Measurements from ENCODE around the gene MAP3K8.

MAP3K8 gene

GRCh38 chr10:30447125-30447799 lies 13.3 kb downstream of the MAP3K8 start:
- TF ChIP-seq GATA1 (IDR thresholded peaks at IDR 0.05; ENCODE audit: low read depth, low read length) (no peak), POLR2A (IDR thresholded peaks at IDR 0.05; ENCODE audit: low read length) (no peak)

GRCh38 chr10:30448092-30448491 lies 14.1 kb downstream of the MAP3K8 start:
- TF ChIP-seq GATA1 (IDR thresholded peaks at IDR 0.05; ENCODE audit: low read depth, low read length): no peak
- no peak for TF ChIP-seq POLR2A (IDR thresholded peaks at IDR 0.05; ENCODE audit: low read length)
- no peak for DNase-seq

More at GRCh38 chr10:30447125-30447799, 13.3 kb downstream of the MAP3K8 start:
- DNase-seq: no peak

- DNase-seq: no peak
- TF ChIP-seq POLR2A (IDR thresholded peaks at IDR 0.05; ENCODE audit: low read length): no peak
- TF ChIP-seq GATA1 (IDR thresholded peaks at IDR 0.05; ENCODE audit: low read depth, low read length): no peak
Observed at GRCh38 chr10:30453764-30454527, 20.0 kb downstream of the MAP3K8 start.

- no peak for DNase-seq
- TF ChIP-seq GATA1 (IDR thresholded peaks at IDR 0.05; ENCODE audit: low read depth, low read length) (no peak), POLR2A (IDR thresholded peaks at IDR 0.05; ENCODE audit: low read length) (no peak)
Observed at GRCh38 chr10:30454744-30455510, 20.9 kb downstream of the MAP3K8 start.

GRCh38 chr10:30455816-30456215 lies 21.8 kb downstream of the MAP3K8 start:
- TF ChIP-seq GATA1 (IDR thresholded peaks at IDR 0.05; ENCODE audit: low read depth, low read length) (no peak), POLR2A (IDR thresholded peaks at IDR 0.05; ENCODE audit: low read length) (no peak)
- DNase-seq: no peak

GRCh38 chr10:30456266-30456665 lies 22.3 kb downstream of the MAP3K8 start:
- TF ChIP-seq POLR2A (IDR thresholded peaks at IDR 0.05; ENCODE audit: low read length): no peak
- no peak for TF ChIP-seq GATA1 (IDR thresholded peaks at IDR 0.05; ENCODE audit: low read depth, low read length)
- no peak for DNase-seq

- no peak for DNase-seq
- no peak for TF ChIP-seq GATA1 (IDR thresholded peaks at IDR 0.05; ENCODE audit: low read depth, low read length)
- TF ChIP-seq POLR2A (IDR thresholded peaks at IDR 0.05; ENCODE audit: low read length): no peak
Observed at GRCh38 chr10:30459283-30459682, 25.3 kb downstream of the MAP3K8 start.

- no peak for DNase-seq
- TF ChIP-seq POLR2A (IDR thresholded peaks at IDR 0.05; ENCODE audit: low read length) (no peak), GATA1 (IDR thresholded peaks at IDR 0.05; ENCODE audit: low read depth, low read length) (no peak)
Observed at GRCh38 chr10:30460121-30460520, 26.1 kb downstream of the MAP3K8 start.

GRCh38 chr10:30462513-30462912 lies 28.5 kb downstream of the MAP3K8 start:
- no peak for DNase-seq
- no peak for TF ChIP-seq POLR2A (IDR thresholded peaks at IDR 0.05; ENCODE audit: low read length)
- no peak for TF ChIP-seq GATA1 (IDR thresholded peaks at IDR 0.05; ENCODE audit: low read depth, low read length)

GRCh38 chr10:30463944-30464451 lies 30.0 kb downstream of the MAP3K8 start:
- no peak for DNase-seq
- no peak for TF ChIP-seq GATA1 (IDR thresholded peaks at IDR 0.05; ENCODE audit: low read depth, low read length)
- no peak for TF ChIP-seq POLR2A (IDR thresholded peaks at IDR 0.05; ENCODE audit: low read length)

GRCh38 chr10:30464675-30465074 lies 30.7 kb downstream of the MAP3K8 start:
- TF ChIP-seq GATA1 (IDR thresholded peaks at IDR 0.05; ENCODE audit: low read depth, low read length) (no peak), POLR2A (IDR thresholded peaks at IDR 0.05; ENCODE audit: low read length) (no peak)
- no peak for DNase-seq

- DNase-seq: no peak
- TF ChIP-seq POLR2A (IDR thresholded peaks at IDR 0.05; ENCODE audit: low read length) (no peak), GATA1 (IDR thresholded peaks at IDR 0.05; ENCODE audit: low read depth, low read length) (no peak)
Observed at GRCh38 chr10:30466445-30466844, 32.5 kb downstream of the MAP3K8 start.

- no peak for DNase-seq
- TF ChIP-seq POLR2A (IDR thresholded peaks at IDR 0.05; ENCODE audit: low read length) (no peak), GATA1 (IDR thresholded peaks at IDR 0.05; ENCODE audit: low read depth, low read length) (no peak)
Observed at GRCh38 chr10:30467651-30468338, 33.8 kb downstream of the MAP3K8 start.
